HG03565 (cell line): ENCODE results near the gene UPB1.
"Not testable (repeated sequence)": the region's sequence is repeated elsewhere in the genome, so short reads cannot be mapped to it uniquely, and the experiment has no call there.

ENCODE experiments used
- ATAC-seq: cut with Tn5 transposase; IDR thresholded peaks from one replicate; pipeline ENCODE4 v1.9.1; 2021; ENCODE audit warnings: mild to moderate bottlenecking, moderate library complexity; ENCODE audit not compliant: unreplicated experiment

The UPB1 gene

GRCh38 chr22:24474649-24475255, 20.4 kb upstream of the UPB1 start:
- ATAC-seq, result no peak

GRCh38 chr22:24481641-24482040, 13.5 kb upstream of the UPB1 start:
- no peak for ATAC-seq

- no peak for ATAC-seq
These were observed 12.6 kb upstream of the UPB1 start for GRCh38 chr22:24482575-24482974.

GRCh38 chr22:24482998-24483397, 12.1 kb upstream of the UPB1 start:
- no peak for ATAC-seq

GRCh38 chr22:24483976-24484545, 11.1 kb upstream of the UPB1 start:
- no peak for ATAC-seq

GRCh38 chr22:24485170-24485569, 10.0 kb upstream of the UPB1 start:
- no peak for ATAC-seq

GRCh38 chr22:24485608-24486007, 9.5 kb upstream of the UPB1 start:
- no peak for ATAC-seq

GRCh38 chr22:24486501-24486921, 8.6 kb upstream of the UPB1 start:
- no peak for ATAC-seq

GRCh38 chr22:24489011-24489410, 6.1 kb upstream of the UPB1 start:
- no peak for ATAC-seq

- not testable (repeated sequence) for ATAC-seq
These were observed 5.7 kb upstream of the UPB1 start for GRCh38 chr22:24489434-24489833.

GRCh38 chr22:24492391-24492790, 2.7 kb upstream of the UPB1 start:
- ATAC-seq, result no peak

- no peak for ATAC-seq
These were observed 985 bp upstream of the UPB1 start for GRCh38 chr22:24494167-24494527.

- ATAC-seq, result no peak
These were observed 188 bp downstream of the UPB1 start for GRCh38 chr22:24495365-24495675.

GRCh38 chr22:24496234-24496633, 1.1 kb downstream of the UPB1 start:
- ATAC-seq, result no peak

- no peak for ATAC-seq
These were observed 1.5 kb downstream of the UPB1 start for GRCh38 chr22:24496661-24497060.

- no peak for ATAC-seq
These were observed 2.7 kb downstream of the UPB1 start for GRCh38 chr22:24497841-24498258.

- no peak for ATAC-seq
These were observed 3.7 kb downstream of the UPB1 start for GRCh38 chr22:24498824-24499223.

- no peak for ATAC-seq
These were observed 4.7 kb downstream of the UPB1 start for GRCh38 chr22:24499706-24500276.

- no peak for ATAC-seq
These were observed 5.2 kb downstream of the UPB1 start for GRCh38 chr22:24500277-24500820.

- no peak for ATAC-seq
These were observed 6.3 kb downstream of the UPB1 start for GRCh38 chr22:24501301-24502005.

GRCh38 chr22:24502034-24502433, 6.9 kb downstream of the UPB1 start:
- ATAC-seq, result no peak

GRCh38 chr22:24502541-24502940, 7.4 kb downstream of the UPB1 start:
- no peak for ATAC-seq
